Neuronal stem cell (in vitro differentiated cells): ENCODE data around the gene TVP23A. TPM values are rescaled to one million over a fixed set of nuclear protein-coding genes. Genes with fewer than 3 reads are reported as not detected.

Experiments used
- DNase-seq: peaks from one replicate; pipeline ENCODE4 v3.0.0-alpha.2; 2013; ENCODE audit warnings: low spot score
- H2AFZ ChIP-seq: one replicate; pipeline ENCODE4 v1.6.1; 2013; ENCODE audit warnings: mild to moderate bottlenecking, low read length, inconsistent platforms
- H2AK5ac ChIP-seq: 2 replicates; pipeline ENCODE4 v1.6.1; 2013; ENCODE audit warnings: low read depth, mild to moderate bottlenecking, inconsistent platforms, low read length, moderate library complexity, mixed read lengths
- H2BK120ac ChIP-seq: 2 replicates; pipeline ENCODE4 v1.6.1; 2013; ENCODE audit warnings: low read depth, mild to moderate bottlenecking, inconsistent platforms, low read length, moderate library complexity, mixed read lengths
- H2BK12ac ChIP-seq: one replicate; pipeline ENCODE4 v1.6.1; 2013; ENCODE audit warnings: low read length, inconsistent platforms
- H2BK15ac ChIP-seq: 2 replicates; pipeline ENCODE4 v1.6.1; 2013; ENCODE audit warnings: mild to moderate bottlenecking, low read length, inconsistent platforms, mixed read lengths
- H2BK5ac ChIP-seq: one replicate; pipeline ENCODE4 v1.6.1; 2013; ENCODE audit warnings: inconsistent platforms, mild to moderate bottlenecking, low read length, moderate library complexity
- H3K14ac ChIP-seq: one replicate; pipeline ENCODE4 v1.6.1; 2013; ENCODE audit warnings: low read length, inconsistent platforms
- H3K18ac ChIP-seq: 2 replicates; pipeline ENCODE4 v1.6.1; 2013; ENCODE audit warnings: low read length, inconsistent platforms
- H3K23ac ChIP-seq: 2 replicates; pipeline ENCODE4 v1.6.1; 2013; ENCODE audit warnings: low read depth, mild to moderate bottlenecking, mixed read lengths, low read length, inconsistent platforms; ENCODE audit not compliant: poor library complexity
- H3K27ac ChIP-seq: replicated peaks from 3 replicates; pipeline ENCODE4 v1.5.1; 2013; ENCODE audit warnings: low read length, inconsistent platforms
- H3K27me3 ChIP-seq, 3 experiments: 2 replicates each; pipeline ENCODE4 v1.6.1; 2013; ENCODE audit warnings: low read length in 3 of 3, mild to moderate bottlenecking in 2 of 3, inconsistent platforms in 1 of 3, low read depth in 1 of 3, mixed read lengths in 1 of 3, moderate library complexity in 1 of 3; ENCODE audit not compliant: control insufficient read depth in 3 of 3, insufficient read depth in 3 of 3
- H3K36me3 ChIP-seq, 2 donors: replicated peaks in 1 of 2; 2 replicates each; pipeline ENCODE4 v1.6.1; 2013; ENCODE audit warnings: low read length in 2 of 2; ENCODE audit not compliant: control insufficient read depth in 2 of 2, insufficient read depth in 2 of 2
- H3K4ac ChIP-seq: 2 replicates; pipeline ENCODE4 v1.6.1; 2013; ENCODE audit warnings: inconsistent platforms, mild to moderate bottlenecking, low read length, moderate library complexity
- H3K4me1 ChIP-seq, 2 donors: 1 replicate in 1 of 2; 2 replicates in 1 of 2; pipeline ENCODE4 v1.6.1; 2013; ENCODE audit warnings: low read length in 2 of 2, low read depth in 1 of 2; ENCODE audit not compliant: control insufficient read depth in 2 of 2, insufficient read depth in 1 of 2
- H3K4me2 ChIP-seq: one replicate; pipeline ENCODE4 v1.6.1; 2013; ENCODE audit warnings: mild to moderate bottlenecking, low read length, inconsistent platforms; ENCODE audit not compliant: insufficient read depth, poor library complexity, severe bottlenecking
- H3K4me3 ChIP-seq, 2 donors: 2 replicates each; pipeline ENCODE4 v1.5.1; 2013; ENCODE audit warnings: low read length in 2 of 2, mild to moderate bottlenecking in 2 of 2, inconsistent platforms in 1 of 2, moderate library complexity in 1 of 2
- H3K79me1 ChIP-seq: one replicate; pipeline ENCODE4 v1.6.1; 2013; ENCODE audit warnings: low read depth, mild to moderate bottlenecking, inconsistent platforms, low read length, moderate library complexity
- H3K9ac ChIP-seq: one replicate; pipeline ENCODE4 v1.6.1; 2013; ENCODE audit warnings: mild to moderate bottlenecking, low read depth, low read length, inconsistent platforms; ENCODE audit not compliant: poor library complexity
- H3K9me3 ChIP-seq, 2 donors: replicated peaks in 1 of 2; 2 replicates each; pipeline versions ENCODE3 to v1.6.1; 2013; ENCODE audit warnings: low read length in 2 of 2, mild to moderate bottlenecking in 2 of 2, inconsistent platforms in 1 of 2, low read depth in 1 of 2, mixed read lengths in 1 of 2, moderate library complexity in 1 of 2; ENCODE audit not compliant: control insufficient read depth in 2 of 2, insufficient read depth in 1 of 2
- H4K8ac ChIP-seq: one replicate; pipeline ENCODE4 v1.6.1; 2013; ENCODE audit warnings: low read depth, mild to moderate bottlenecking, inconsistent platforms, low read length, moderate library complexity
- H4K91ac ChIP-seq: one replicate; pipeline ENCODE4 v1.6.1; 2013; ENCODE audit warnings: low read length, low read depth, mild to moderate bottlenecking, inconsistent platforms; ENCODE audit not compliant: poor library complexity
- WGBS, 2 donors: extraction: QIAGEN DNeasy Blood & Tissue Kit; methylation state at CpG; one replicate each; pipeline ENCODE4 v1.1.7; 2013; ENCODE audit warnings: missing lambda C conversion rate in 2 of 2, mixed read lengths in 1 of 2; ENCODE audit not compliant: insufficient read length in 2 of 2, insufficient replicate concordance in 1 of 2; ENCODE audit errors: extremely low coverage in 2 of 2; 5-methylcytosine and 5-hydroxymethylcytosine counted together
- small RNA-seq: library from polyadenylated mRNA; stranded (forward); fragments of <200 nt; extraction: miRNeasy Mini kit (QIAGEN cat#:217004); gene quantifications from one replicate; pipeline ENCODE3, GENCODE V24; 2013; ENCODE audit not compliant: insufficient read depth

The TVP23A gene

DNA sequence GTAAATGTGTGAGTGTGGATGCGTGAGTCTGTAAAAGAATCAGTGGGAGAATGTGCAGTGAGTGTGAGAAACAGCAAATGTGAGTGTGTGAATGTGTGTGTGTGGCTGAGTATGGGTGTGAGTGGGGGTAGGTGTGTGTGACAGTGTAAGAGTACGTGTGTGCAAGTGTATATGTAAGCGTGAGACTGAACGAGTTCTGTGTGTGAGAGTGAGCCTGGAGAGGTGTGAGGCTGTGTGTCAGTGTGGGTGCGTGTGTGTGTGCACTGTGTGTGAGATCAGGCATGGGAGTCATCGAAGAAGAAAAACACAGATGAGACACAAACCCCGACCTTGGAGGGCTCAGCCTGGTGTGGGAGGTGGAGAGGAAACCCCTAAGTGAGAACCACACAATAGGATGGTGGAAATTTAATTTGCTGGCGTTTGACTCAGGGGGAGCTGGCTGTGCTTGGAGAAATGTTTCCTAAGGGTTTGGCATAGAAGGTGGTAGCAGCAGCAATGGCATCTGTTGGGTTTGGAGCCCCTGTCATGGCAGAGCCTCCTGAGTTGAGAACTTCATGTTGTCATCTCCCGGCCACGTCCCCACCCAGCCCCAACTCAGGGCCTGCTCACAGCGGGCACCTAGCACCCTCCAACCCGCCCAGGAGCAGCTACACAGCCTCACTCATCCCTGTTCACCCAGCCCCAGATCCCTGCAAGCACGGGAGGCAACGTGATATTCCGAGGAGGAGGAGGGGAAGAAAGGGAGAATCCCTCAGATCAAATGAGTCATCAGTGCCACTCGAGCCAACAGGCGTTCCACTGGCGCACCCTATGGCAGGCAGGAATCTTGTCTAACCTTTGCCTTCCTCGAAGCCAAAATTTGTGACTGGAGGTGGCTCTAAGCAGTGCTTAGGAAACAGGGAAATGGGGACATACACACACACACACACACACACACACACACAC, 89.2 kb downstream of the TVP23A start:
- DNase-seq, result no peak
- H3K79me1 ChIP-seq, result no peaks in the 10 kb centered on the region
- no peak overlapping the region for H3K27ac ChIP-seq
- no peak overlapping the region for H3K4ac ChIP-seq
- H3K27me3 ChIP-seq, result peaks cover 0 to 2% (median 0%) of the 10 kb centered on the region in 3 experiments
- WGBS, 2 donors, result 100% methylated on average over 1 of the region's 19 CpGs; no CpG with 5 or more reads in 1 of the 2 donors
- H3K9ac ChIP-seq, result no peak overlapping the region
- no peak overlapping the region for H2BK5ac ChIP-seq
- no peak overlapping the region for H3K4me2 ChIP-seq
- H3K14ac ChIP-seq, result no peak overlapping the region
- H3K4me3 ChIP-seq, result no peak overlapping the region
- H3K23ac ChIP-seq, result peak overlapping the region; percentile 0
- H3K9me3 ChIP-seq, result peaks cover 0 to 3% of the 10 kb centered on the region in 2 donors
- H3K4me1 ChIP-seq, result no peaks in the 10 kb centered on the region
- H3K36me3 ChIP-seq, result no peaks in the 10 kb centered on the region
- H2BK12ac ChIP-seq, result no peak overlapping the region
- no peak overlapping the region for H4K91ac ChIP-seq
- H4K8ac ChIP-seq, result no peak overlapping the region
- peak overlapping the region; percentile 52 for H3K18ac ChIP-seq
- H2BK15ac ChIP-seq, result no peak overlapping the region
- no peak overlapping the region for H2BK120ac ChIP-seq
- H2AFZ ChIP-seq, result no peak overlapping the region
- H2AK5ac ChIP-seq, result no peak overlapping the region

DNA sequence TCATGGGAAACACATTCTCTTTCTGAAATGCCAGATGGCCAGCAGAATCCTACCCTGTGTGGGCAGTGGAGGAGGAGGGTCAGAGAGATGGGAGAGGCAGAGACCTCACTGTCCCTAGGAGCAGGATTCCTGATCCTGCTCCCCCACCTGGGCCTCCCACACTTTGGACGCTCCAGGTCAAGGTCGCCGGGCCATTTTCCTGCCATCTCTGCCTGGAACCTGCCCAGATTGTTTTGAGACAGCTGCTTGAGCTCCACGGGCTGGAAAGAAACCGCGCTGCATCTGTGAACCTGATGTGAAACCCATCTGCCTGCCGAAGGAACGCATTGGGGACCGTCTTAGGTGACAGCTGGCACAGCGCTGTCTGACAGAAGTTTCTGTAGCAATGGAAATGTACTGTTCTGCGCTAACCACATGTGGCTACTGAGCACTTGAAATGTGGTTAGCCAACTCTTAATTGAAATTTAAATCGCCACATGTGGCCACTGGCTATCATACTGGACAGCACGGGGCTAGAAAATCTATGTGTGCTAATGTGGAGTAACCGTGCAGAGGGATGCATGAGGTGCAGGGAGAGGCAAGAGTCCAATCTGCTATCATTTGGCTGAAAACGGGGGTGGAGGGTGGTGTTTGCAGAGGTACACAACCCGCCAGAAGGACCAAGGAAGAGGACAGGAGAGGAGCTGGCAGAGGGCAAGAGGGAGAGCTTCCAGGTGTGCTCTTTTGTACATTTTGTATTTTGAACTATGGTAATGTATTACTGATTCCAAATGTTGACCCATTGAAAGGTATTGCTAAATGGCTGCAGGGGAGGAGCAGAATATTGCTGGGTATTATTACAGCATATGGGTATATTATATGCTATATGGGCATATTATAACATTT, 90.3 kb downstream of the TVP23A start:
- no peaks in the 10 kb centered on the region for H3K36me3 ChIP-seq
- no CpG with 5 or more reads among the region's 16 CpGs for WGBS, 2 donors
- H2BK5ac ChIP-seq, result no peak overlapping the region
- no peak for DNase-seq
- H4K91ac ChIP-seq, result no peak overlapping the region
- H2BK120ac ChIP-seq, result no peak overlapping the region
- no peak overlapping the region for H3K27ac ChIP-seq
- H3K4me3 ChIP-seq, result no peak overlapping the region
- no peak overlapping the region for H3K4me2 ChIP-seq
- H4K8ac ChIP-seq, result no peak overlapping the region
- H3K4ac ChIP-seq, result no peak overlapping the region
- H2AFZ ChIP-seq, result no peak overlapping the region
- H3K9ac ChIP-seq, result no peak overlapping the region
- H2AK5ac ChIP-seq, result no peak overlapping the region
- peaks cover 0 to 3% of the 10 kb centered on the region in 2 donors for H3K9me3 ChIP-seq
- H3K27me3 ChIP-seq, result peaks cover 0 to 2% (median 0%) of the 10 kb centered on the region in 3 experiments
- no peaks in the 10 kb centered on the region for H3K79me1 ChIP-seq
- H3K14ac ChIP-seq, result no peak overlapping the region
- H3K23ac ChIP-seq, result no peak overlapping the region
- H2BK12ac ChIP-seq, result no peak overlapping the region
- H3K18ac ChIP-seq, result no peak overlapping the region
- H2BK15ac ChIP-seq, result no peak overlapping the region
- H3K4me1 ChIP-seq, result no peaks in the 10 kb centered on the region

Small RNA genes within 50 kb of the gene (small RNA-seq; reads per million reads assigned to genes)
- gene MTND4LP24 (not detected), gene MTND6P33 (not detected)
